ENCODE results near the gene PRPF19.

The PRPF19 gene

GRCh38 chr11:60858731-60859464 is 47.5 kb downstream of the PRPF19 start:
- no peak for DNase-seq (ENCODE audit: low spot score)

- DNase-seq (ENCODE audit: low spot score), result no peak
Measured at GRCh38 chr11:60858236-60858635, 48.1 kb downstream of the PRPF19 start.

GRCh38 chr11:60857378-60858232 is 48.8 kb downstream of the PRPF19 start:
- no peak for DNase-seq (ENCODE audit: low spot score)

- no peak for DNase-seq (ENCODE audit: low spot score)
Measured at GRCh38 chr11:60855726-60856633, 50.4 kb downstream of the PRPF19 start, which contains the start of gene PTGDR2. TSS of gene PTGDR2 (minus strand) at chr11:60855950. CDS start at chr11:60853722, 2,228 bp downstream.

GRCh38 chr11:60854847-60855725 is 51.3 kb downstream of the PRPF19 start:
- DNase-seq (ENCODE audit: low spot score), result no peak

- no peak for DNase-seq (ENCODE audit: low spot score)
Measured at GRCh38 chr11:60854140-60854846, 52.1 kb downstream of the PRPF19 start.

GRCh38 chr11:60852982-60853950 is 53.1 kb downstream of the PRPF19 start:
- DNase-seq (ENCODE audit: low spot score), result no peak

GRCh38 chr11:60852117-60852981 is 54.0 kb downstream of the PRPF19 start:
- DNase-seq (ENCODE audit: low spot score), result peak; percentile 39

- DNase-seq (ENCODE audit: low spot score), result no peak
Measured at GRCh38 chr11:60851327-60852104, 54.9 kb downstream of the PRPF19 start.

GRCh38 chr11:60849641-60850520 is 56.5 kb downstream of the PRPF19 start:
- no peak for DNase-seq (ENCODE audit: low spot score)

- no peak for DNase-seq (ENCODE audit: low spot score)
Measured at GRCh38 chr11:60848714-60849151, 57.7 kb downstream of the PRPF19 start.

GRCh38 chr11:60847896-60848295 is 58.5 kb downstream of the PRPF19 start:
- DNase-seq (ENCODE audit: low spot score), result no peak

GRCh38 chr11:60847281-60847680 is 59.1 kb downstream of the PRPF19 start:
- no peak for DNase-seq (ENCODE audit: low spot score)

- DNase-seq (ENCODE audit: low spot score), result no peak
Measured at GRCh38 chr11:60845338-60845737, 61.0 kb downstream of the PRPF19 start.

- no peak for DNase-seq (ENCODE audit: low spot score)
Measured at GRCh38 chr11:60844870-60845221, 61.5 kb downstream of the PRPF19 start.
